Mucosa of descending colon (tissue), 3 donors: Measurements from ENCODE around the gene POU6F1. TPM values are rescaled to one million over a fixed set of nuclear protein-coding genes. Genes with fewer than 3 reads are reported as not detected.
"Not testable (repeated sequence)": the region's sequence is repeated elsewhere in the genome, so short reads cannot be mapped to it uniquely, and the experiment has no call there.

Experiments
- ATAC-seq: fragments of 200-7000 bp; cut with Tn5 transposase; one replicate; pipeline ENCODE4 v1.9.1; 2020; ENCODE audit warnings: mild to moderate bottlenecking, moderate library complexity
- DNase-seq, 3 donors: peaks; one replicate each; pipeline ENCODE4 v3.0.0-alpha.2; 2020
- H3K36me3 ChIP-seq: fragments of 200-600 bp; one replicate; pipeline ENCODE4 v1.8.0; 2021; ENCODE audit warnings: low read depth, mild to moderate bottlenecking
- H3K4me1 ChIP-seq: fragments of 200-600 bp; one replicate; pipeline ENCODE4 v1.8.0; 2021; ENCODE audit warnings: low read depth, mild to moderate bottlenecking
- H3K4me3 ChIP-seq: fragments of 200-600 bp; one replicate; pipeline ENCODE4 v1.8.0; 2021; ENCODE audit warnings: mild to moderate bottlenecking
- H3K9me3 ChIP-seq: fragments of 200-600 bp; one replicate; pipeline ENCODE4 v1.8.0; 2021; ENCODE audit warnings: mild to moderate bottlenecking
- CTCF ChIP-seq: fragments of 200-600 bp; IDR thresholded peaks from one replicate; pipeline ENCODE4 v1.8.0; 2022; ENCODE audit warnings: antibody characterized with exemption, mild to moderate bottlenecking
- intact Hi-C, 2 donors: fragments of 100-400 bp; cut with DNase I in 1 of 2; cut with micrococcal nuclease in 1 of 2; formaldehyde crosslinking; loops; one replicate each; pipeline versions ENCODE4 v1.11.0 to v1.11.1; 2022; cut with DNase I, micrococcal nuclease
- long read RNA-seq, 2 donors: library from polyadenylated mRNA; unstranded; transcript quantifications; one replicate each; pipeline ENCODE4 v2.0.0, GENCODE V29; 2019 to 2021
- total RNA-seq, 3 donors: library from RNA; stranded (reverse); fragmentation: NEBNext Ultra II Directional in 2 of 3; extraction: Animal tissue kit (Norgen Biotek cat#: 25700) in 2 of 3; gene quantifications; one replicate each; pipeline versions ENCODE4 v1.2.1 to v1.2.4, GENCODE V29; 2021 to 2023
- donor health status: DM: no; HTN: no; CAD: no; lungs with moderate emphysema.
- donor health status: DM: no; HTN: no; CAD: no.
- donor health status: DM: no; HTN: yes; CAD: no.

Gene POU6F1
- total RNA-seq = 10 to 100 TPM in 1 of 3 donors, 1 to 10 TPM in 2; 3.9 to 21.4 (median 5.1) TPM
- long read RNA-seq, donor 1, transcript POU6F1-210 (6 exons, 2,474 nt) = major isoform, 6 of 24 reads
- long read RNA-seq, donor 1, partial matches to known transcripts = 7 of 24 reads
- long read RNA-seq, donor 1, other reads (novel, unspliced or antisense) = 11 of 24 reads
- long read RNA-seq, donor 2, partial matches to known transcripts = 0 of 1 reads
- long read RNA-seq, donor 2, other reads (novel, unspliced or antisense) = 0 of 1 reads

- Histone ChIP-seq H3K4me3 (peak within 1 kb of the TSS; percentile 40), H3K36me3 (no peaks in the 10 kb centered on the region), H3K9me3 (no peaks in the 10 kb centered on the region), H3K4me1 (peaks cover 12% of the 10 kb centered on the region)
- DNase-seq (peak; percentile 75 to 83 (median 80)), ATAC-seq (peak; percentile 89)
- intact Hi-C loops = no loop called here
- TF ChIP-seq CTCF = peak; percentile 60
Measured at GRCh38 chr12:51217968-51218606, at the start of gene POU6F1. TSS of gene POU6F1 (minus strand) at chr12:51218062. CDS start at chr12:51206836, 11,226 bp downstream.

- no peaks in the 10 kb centered on the region for H3K9me3 ChIP-seq
- DNase-seq (no peak), ATAC-seq (no peak)
- no peak overlapping the region for H3K4me3 ChIP-seq
- no peak for TF ChIP-seq CTCF
- no peaks in the 10 kb centered on the region for H3K36me3 ChIP-seq
- intact Hi-C loops = no loop called here
- H3K4me1 ChIP-seq = peaks cover 6% of the 10 kb centered on the region
Measured at GRCh38 chr12:51265024-51265423, 47.2 kb upstream of the POU6F1 start.

GRCh38 chr12:51264297-51264696, 46.4 kb upstream of the POU6F1 start:
- Histone ChIP-seq H3K4me1 (peaks cover 6% of the 10 kb centered on the region), H3K9me3 (no peaks in the 10 kb centered on the region), H3K4me3 (no peak overlapping the region), H3K36me3 (no peaks in the 10 kb centered on the region)
- ATAC-seq (no peak), DNase-seq (no peak)
- intact Hi-C loops = no loop called here
- TF ChIP-seq CTCF = no peak

GRCh38 chr12:51263341-51263740, 45.5 kb upstream of the POU6F1 start:
- TF ChIP-seq CTCF = no peak
- Histone ChIP-seq H3K4me3 (no peak overlapping the region), H3K4me1 (peaks cover 6% of the 10 kb centered on the region), H3K36me3 (no peaks in the 10 kb centered on the region), H3K9me3 (no peaks in the 10 kb centered on the region)
- intact Hi-C loops = no loop called here
- ATAC-seq (no peak), DNase-seq (no peak)

- peaks cover 6% of the 10 kb centered on the region for H3K4me1 ChIP-seq
- TF ChIP-seq CTCF = no peak
- DNase-seq (peak; percentile 68 to 87 (median 78)), ATAC-seq (peak; percentile 95)
- H3K36me3 ChIP-seq = no peaks in the 10 kb centered on the region
- no peaks in the 10 kb centered on the region for H3K9me3 ChIP-seq
- no peak overlapping the region for H3K4me3 ChIP-seq
- intact Hi-C loops = no loop called here
Measured at GRCh38 chr12:51262758-51263177, 44.9 kb upstream of the POU6F1 start.

GRCh38 chr12:51259600-51259999, 41.7 kb upstream of the POU6F1 start:
- H3K9me3 ChIP-seq, H3K4me1 ChIP-seq, DNase-seq, H3K36me3 ChIP-seq, H3K4me3 ChIP-seq, ATAC-seq, intact Hi-C loops: not testable (repeated sequence)
